H1 (cell line): Measurements from ENCODE around the gene BLTP2. TPM values are rescaled to one million over a fixed set of nuclear protein-coding genes. Genes with fewer than 3 reads are reported as not detected.

ENCODE experiments used
- CTCF ChIA-PET: fragments of 300-600 bp; sonication (Branson Sonifier 250); formaldehyde crosslinking; loops from one replicate; lab custom pipeline; 2021; ENCODE audit not compliant: partially characterized antibody; lab: Charles Lee
- POLR2A ChIA-PET: fragments of 300-600 bp; sonication (Branson Sonifier 250); formaldehyde crosslinking; loops from one replicate; lab custom pipeline; 2021; ENCODE audit warnings: inconsistent platforms; ENCODE audit not compliant: partially characterized antibody; lab: Charles Lee
- DNase-seq, 2 experiments: peaks; one replicate each; pipeline versions ENCODE4 v3.0.0 to v3.0.0-alpha.2; 2010 to 2022; ENCODE audit warnings: low spot score in 2 of 2, low read depth in 1 of 2, mixed read lengths in 1 of 2
- FAIRE-seq: peaks from 2 replicates; lab custom pipeline; 2011; peaks lifted over from hg19 to GRCh38; lab: Jason Lieb, UNC
- H2AFZ ChIP-seq: 2 replicates; pipeline ENCODE4 v1.8.1; 2012; ENCODE audit warnings: low read length, inconsistent platforms
- H2AK5ac ChIP-seq: 2 replicates; pipeline ENCODE4 v1.6.1; 2013; ENCODE audit warnings: low read depth, low read length
- H2BK120ac ChIP-seq: replicated peaks from 2 replicates; pipeline ENCODE3; 2013; ENCODE audit warnings: low read depth, low read length, inconsistent platforms
- H2BK12ac ChIP-seq: 2 replicates; pipeline ENCODE4 v1.6.1; 2013; ENCODE audit warnings: low read depth, low read length
- H2BK15ac ChIP-seq: 2 replicates; pipeline ENCODE4 v1.6.1; 2013; ENCODE audit warnings: low read length
- H2BK20ac ChIP-seq: 2 replicates; pipeline ENCODE4 v1.6.1; 2013; ENCODE audit warnings: low read length
- H2BK5ac ChIP-seq: 2 replicates; pipeline ENCODE4 v1.6.1; 2013; ENCODE audit warnings: low read depth, low read length
- H3K14ac ChIP-seq: 2 replicates; pipeline ENCODE4 v1.6.1; 2013; ENCODE audit warnings: inconsistent platforms; ENCODE audit not compliant: insufficient read length
- H3K18ac ChIP-seq: 2 replicates; pipeline ENCODE4 v1.6.1; 2013; ENCODE audit warnings: low read length; ENCODE audit errors: extremely low read depth
- H3K23ac ChIP-seq: 2 replicates; pipeline ENCODE4 v1.6.1; 2013; ENCODE audit warnings: inconsistent platforms; ENCODE audit not compliant: insufficient read length
- H3K23me2 ChIP-seq: 2 replicates; pipeline ENCODE4 v1.6.1; 2013; ENCODE audit warnings: low read depth, low read length
- H3K27ac ChIP-seq: 2 replicates; pipeline ENCODE4 v1.6.1; 2011; ENCODE audit warnings: low read depth, low read length, inconsistent platforms
- H3K27me3 ChIP-seq, 4 experiments: replicated peaks in 1 of 4; 1 replicate in 1 of 4; 2 replicates in 3 of 4; pipeline versions ENCODE4 v1.6.1 to v1.8.1; 2011 to 2013; ENCODE audit warnings: low read length in 3 of 4, mild to moderate bottlenecking in 3 of 4, inconsistent platforms in 2 of 4, mixed read lengths in 2 of 4, moderate library complexity in 1 of 4; ENCODE audit not compliant: control insufficient read depth in 3 of 4, insufficient read depth in 3 of 4; ENCODE audit errors: extremely low read depth in 1 of 4
- H3K36me3 ChIP-seq, 4 experiments: 2 replicates each; pipeline versions ENCODE4 v1.6.1 to v1.8.1; 2011 to 2013; ENCODE audit warnings: mild to moderate bottlenecking in 4 of 4, low read length in 3 of 4, moderate library complexity in 2 of 4, control low read depth in 1 of 4, inconsistent platforms in 1 of 4; ENCODE audit not compliant: insufficient read depth in 4 of 4, control insufficient read depth in 2 of 4
- H3K4ac ChIP-seq: replicated peaks from 2 replicates; pipeline ENCODE3; 2013; ENCODE audit warnings: low read length, low read depth, mixed read lengths, inconsistent platforms; ENCODE audit not compliant: insufficient read length
- H3K4me1 ChIP-seq, 4 experiments: replicated peaks in 1 of 4; 1 replicate in 1 of 4; 2 replicates in 3 of 4; pipeline versions ENCODE4 v1.6.1 to v1.8.1; 2011 to 2013; ENCODE audit warnings: low read length in 3 of 4, inconsistent platforms in 2 of 4, mixed read lengths in 1 of 4; ENCODE audit not compliant: insufficient read depth in 4 of 4, control insufficient read depth in 3 of 4
- H3K4me2 ChIP-seq, 2 experiments: 2 replicates each; pipeline versions ENCODE4 v1.6.1 to v1.8.1; 2011 to 2013; ENCODE audit warnings: low read depth in 2 of 2, low read length in 2 of 2, control low read depth in 1 of 2, inconsistent platforms in 1 of 2, mild to moderate bottlenecking in 1 of 2; ENCODE audit not compliant: insufficient read depth in 1 of 2
- H3K4me3 ChIP-seq, 4 experiments: fragments of 200-600, 300-600 bp in 1 of 4; sonication (generic), shearing (Covaris generic), sonication (Bioruptor Twin) in 1 of 4; 2 replicates each; pipeline versions ENCODE4 v1.5.1 to v1.8.1; 2011 to 2016; ENCODE audit warnings: low read length in 4 of 4, low read depth in 3 of 4, control low read depth in 2 of 4, inconsistent platforms in 2 of 4, mild to moderate bottlenecking in 2 of 4, mixed read lengths in 1 of 4, moderate library complexity in 1 of 4; ENCODE audit not compliant: insufficient read depth in 2 of 4; ENCODE audit errors: extremely low read depth in 1 of 4
- H3K56ac ChIP-seq: replicated peaks from 2 replicates; pipeline ENCODE3; 2013; ENCODE audit warnings: low read depth, mild to moderate bottlenecking, mixed read lengths, low read length, inconsistent platforms; ENCODE audit not compliant: insufficient read length
- H3K79me1 ChIP-seq: 2 replicates; pipeline ENCODE4 v1.6.1; 2013; ENCODE audit warnings: low read depth, low read length, control low read depth
- H3K79me2 ChIP-seq, 2 experiments: 2 replicates each; pipeline versions ENCODE4 v1.6.1 to v1.8.1; 2012 to 2013; ENCODE audit warnings: low read length in 2 of 2, mild to moderate bottlenecking in 2 of 2, inconsistent platforms in 1 of 2; ENCODE audit not compliant: insufficient read depth in 2 of 2, control insufficient read depth in 1 of 2
- H3K9ac ChIP-seq, 4 experiments: replicated peaks in 1 of 4; 1 replicate in 1 of 4; 2 replicates in 3 of 4; pipeline versions ENCODE4 v1.6.1 to v1.8.1; 2011 to 2013; ENCODE audit warnings: low read depth in 3 of 4, low read length in 3 of 4, control low read depth in 2 of 4, mild to moderate bottlenecking in 2 of 4, moderate library complexity in 2 of 4, inconsistent platforms in 1 of 4; ENCODE audit errors: extremely low read depth in 1 of 4
- H3K9me3 ChIP-seq, 2 experiments: 2 replicates each; pipeline versions ENCODE4 v1.6.1 to v1.8.1; 2012 to 2013; ENCODE audit warnings: mild to moderate bottlenecking in 2 of 2, moderate library complexity in 2 of 2, control low read depth in 1 of 2, inconsistent platforms in 1 of 2, low read depth in 1 of 2, low read length in 1 of 2, mixed read lengths in 1 of 2; ENCODE audit not compliant: insufficient read depth in 2 of 2
- H4K20me1 ChIP-seq, 2 experiments: replicated peaks in 1 of 2; 2 replicates each; pipeline versions ENCODE3 to v1.8.1; 2011 to 2013; ENCODE audit warnings: inconsistent platforms in 2 of 2, low read length in 2 of 2, mild to moderate bottlenecking in 1 of 2; ENCODE audit not compliant: insufficient read depth in 2 of 2, control insufficient read depth in 1 of 2
- H4K5ac ChIP-seq: 2 replicates; pipeline ENCODE4 v1.6.1; 2013; ENCODE audit warnings: low read length, low read depth, mixed read lengths, inconsistent platforms; ENCODE audit not compliant: insufficient read length
- H4K8ac ChIP-seq: 2 replicates; pipeline ENCODE4 v1.8.0; 2013; ENCODE audit warnings: mild to moderate bottlenecking, moderate library complexity, low read length, inconsistent platforms; ENCODE audit not compliant: insufficient read depth; ENCODE audit errors: extremely low read depth
- H4K91ac ChIP-seq: replicated peaks from 2 replicates; pipeline ENCODE3; 2013; ENCODE audit warnings: low read length, mixed read lengths, inconsistent platforms; ENCODE audit not compliant: insufficient read length
- ASH2L ChIP-seq: fragments of 200-600, 300-600 bp; sonication (generic); IDR thresholded peaks from one replicate; pipeline ENCODE4 v1.7.1; 2017; ENCODE audit warnings: low read length
- ATF2 ChIP-seq: IDR thresholded peaks from 2 replicates; pipeline ENCODE4 v1.6.1; 2012; ENCODE audit warnings: low read length, inconsistent platforms
- BACH1 ChIP-seq: IDR thresholded peaks from 2 replicates; pipeline ENCODE4 v1.6.1; 2012; ENCODE audit warnings: low read length, improper control_type of control experiment
- CHD2 ChIP-seq: IDR thresholded peaks from 2 replicates; pipeline ENCODE4 v1.6.1; 2012; ENCODE audit warnings: low read length, improper control_type of control experiment
- HDAC6 ChIP-seq: IDR thresholded peaks from one replicate; pipeline ENCODE4 v1.7.1; 2012; ENCODE audit warnings: low read depth, mild to moderate bottlenecking, inconsistent platforms, low read length, moderate library complexity
- KDM5A ChIP-seq: fragments of 200-600 bp; IDR thresholded peaks from 2 replicates; pipeline ENCODE4 v1.7.1; 2012; ENCODE audit warnings: mild to moderate bottlenecking, low read length, inconsistent platforms, mixed read lengths
- MAX ChIP-seq: IDR thresholded peaks from 2 replicates; pipeline ENCODE4 v1.6.1; 2012; ENCODE audit warnings: inconsistent platforms
- NANOG ChIP-seq: IDR thresholded peaks from 2 replicates; pipeline ENCODE4 v1.6.1; 2011; ENCODE audit warnings: low read length, low read depth, mild to moderate bottlenecking, inconsistent platforms; ENCODE audit not compliant: insufficient read depth, poor library complexity, severe bottlenecking
- NRF1 ChIP-seq: IDR thresholded peaks from 2 replicates; pipeline ENCODE4 v1.6.1; 2011; ENCODE audit warnings: mild to moderate bottlenecking, low read depth, low read length, improper control_type of control experiment
- POLR2A ChIP-seq, 2 experiments: IDR thresholded peaks; 1 replicate in 1 of 2; 2 replicates in 1 of 2; pipeline ENCODE4 v1.6.1; 2011; ENCODE audit warnings: low read depth in 2 of 2, low read length in 2 of 2, mild to moderate bottlenecking in 2 of 2; ENCODE audit errors: control extremely low read depth in 1 of 2
- RBBP5 ChIP-seq: IDR thresholded peaks from 2 replicates; pipeline ENCODE4 v1.7.1; 2012; ENCODE audit warnings: low read depth, mild to moderate bottlenecking, inconsistent platforms, low read length, moderate library complexity, borderline replicate concordance
- SUZ12 ChIP-seq: fragments of 200-600 bp; sonication (generic); IDR thresholded peaks from 2 replicates; pipeline ENCODE4 v1.6.1; 2012; ENCODE audit warnings: mild to moderate bottlenecking, inconsistent platforms, low read length, moderate library complexity, mixed read lengths
- TCF12 ChIP-seq: IDR thresholded peaks from 2 replicates; pipeline ENCODE4 v1.6.1; 2011; ENCODE audit warnings: low read depth, mild to moderate bottlenecking, low read length
- WGBS, 2 experiments: shearing (Covaris generic) in 1 of 2; methylation state at CpG; one replicate each; pipeline versions ENCODE4 v1.1.6 to v1.1.7; 2013 to 2015; ENCODE audit warnings: low lambda C conversion rate in 2 of 2, mixed read lengths in 2 of 2, inconsistent platforms in 1 of 2, low coverage in 1 of 2, missing lambda C conversion rate in 1 of 2; ENCODE audit not compliant: insufficient replicate concordance in 2 of 2, insufficient coverage in 1 of 2, insufficient read length in 1 of 2; ENCODE audit errors: extremely low coverage in 1 of 2, missing lambda C conversion rate in 1 of 2; 5-methylcytosine and 5-hydroxymethylcytosine counted together
- polyA plus RNA-seq, 7 experiments: library from polyadenylated mRNA; depleted of rRNA in 3 of 7; stranded (reverse) in 5 of 7; unstranded in 2 of 7; fragments of >200 nt in 5 of 7; fragments of 200-250 nt in 2 of 7; gene quantifications; 1 replicate in 5 of 7; 2 replicates in 1 of 7; 4 replicates in 1 of 7; pipeline versions ENCODE4 v1.2.1 to v1.2.3, GENCODE V29; 2011 to 2013; ENCODE audit warnings: missing spikeins in 2 of 7, mixed read lengths in 2 of 7
- total RNA-seq: library from RNA; stranded (reverse); fragmentation: NEBNext Ultra II Directional; extraction: Animal tissue kit (Norgen Biotek cat#: 25700); gene quantifications from 2 replicates; pipeline ENCODE4 v1.2.1, GENCODE V29; 2021

BLTP2 gene
- total and polyA plus RNA-seq, 2 of the 8 experiments (the other 6 are each of a cell fraction or from before 2014, with no cell fraction given): 80.9 to 140 TPM

- H3K4me1 ChIP-seq: no peaks in the 10 kb centered on the region
- no peak overlapping the region for H4K91ac ChIP-seq
- no peak overlapping the region for H2BK120ac ChIP-seq
- FAIRE-seq (no peak), DNase-seq (no peak)
- peaks cover 5% of the 10 kb centered on the region; the same call in 1 of the 2 replicates for H3K79me1 ChIP-seq
- H3K36me3 ChIP-seq: peaks cover 0 to 24% (median 8%) of the 10 kb centered on the region in 4 experiments; a peak in 5 of 8 replicates
- ChIA-PET POLR2A (interaction anchor here (1.0 to 1.5 kb wide), 2 partner anchors 8 to 9 kb away, joined by 3 to 9 read pairs; no protein-coding TSS in a partner anchor), CTCF (interaction anchor here (0.6 to 1.7 kb wide), 2 partner anchors 10 to 24 kb away, joined by 4 to 6 read pairs; partner anchors contain the start of gene BLTP2)
- no peak overlapping the region for H3K4me3 ChIP-seq
- no peak overlapping the region for H3K56ac ChIP-seq
- no peak overlapping the region for H3K18ac ChIP-seq
- no peak overlapping the region for H3K23ac ChIP-seq
- no peak overlapping the region for H3K4ac ChIP-seq
- H3K23me2 ChIP-seq: no peaks in the 10 kb centered on the region
- H3K27me3 ChIP-seq: no peaks in the 10 kb centered on the region
- no peak overlapping the region for H2AFZ ChIP-seq
- H2BK12ac ChIP-seq: no peak overlapping the region
- no peak overlapping the region for H2BK5ac ChIP-seq
- H3K9me3 ChIP-seq: peaks cover 0 to 17% of the 10 kb centered on the region in 2 experiments; a peak in 3 of 4 replicates
- peaks cover 5 to 20% of the 10 kb centered on the region in 2 experiments; a peak in 3 of 4 replicates for H3K79me2 ChIP-seq
- 93% methylated on average over 5 of the region's 5 CpGs; no CpG with 5 or more reads in 1 of the 2 experiments for WGBS, 2 experiments
- no peak overlapping the region for H3K27ac ChIP-seq
- H4K5ac ChIP-seq: no peak overlapping the region
- peaks cover 0 to 7% of the 10 kb centered on the region in 2 experiments for H4K20me1 ChIP-seq
- H3K14ac ChIP-seq: no peak overlapping the region
- H3K4me2 ChIP-seq: no peak overlapping the region
- no peak overlapping the region for H4K8ac ChIP-seq
- no peak overlapping the region for H2AK5ac ChIP-seq
- H2BK15ac ChIP-seq: no peak overlapping the region
- H3K9ac ChIP-seq: no peak overlapping the region
- H2BK20ac ChIP-seq: no peak overlapping the region
- TF ChIP-seq NRF1: no peak
- no peak for TF ChIP-seq MAX
- no peak for TF ChIP-seq CHD2
- no peak for TF ChIP-seq POLR2A (IDR thresholded peaks at IDR 0.05; ENCODE audit: control extremely low read depth in 1 of 2, low read depth in 2 of 2, low read length in 2 of 2)
- no peak for TF ChIP-seq SUZ12
- TF ChIP-seq RBBP5: no peak
- TF ChIP-seq ATF2: no peak
- TF ChIP-seq TCF12: no peak
- no peak for TF ChIP-seq NANOG
- no peak for TF ChIP-seq ASH2L
- TF ChIP-seq KDM5A: no peak
- TF ChIP-seq BACH1: no peak
- no peak for TF ChIP-seq HDAC6
Observed at GRCh38 chr17:28655160-28655559, 10.2 kb upstream of the BLTP2 start.
